Activated naive CD4-positive, alpha-beta T cell treated with Interleukin-2 at 50 U/mL for 16 hours (primary cell): ENCODE data around the gene IL1F10.

ENCODE experiments used
- DNase-seq: peaks from one replicate; pipeline ENCODE4 v3.0.0-alpha.2; 2020

IL1F10 gene

GRCh38 chr2:113060396-113060795 is 7.4 kb upstream of the IL1F10 start:
- DNase-seq = no peak

- no peak for DNase-seq
Measured at GRCh38 chr2:113060796-113061195, 7.0 kb upstream of the IL1F10 start.

- DNase-seq = no peak
Measured at GRCh38 chr2:113061241-113061640, 6.5 kb upstream of the IL1F10 start.

GRCh38 chr2:113061896-113062770 is 5.6 kb upstream of the IL1F10 start:
- DNase-seq = no peak

GRCh38 chr2:113064281-113064680 is 3.5 kb upstream of the IL1F10 start:
- no peak for DNase-seq

GRCh38 chr2:113064898-113065297 is 2.9 kb upstream of the IL1F10 start:
- no peak for DNase-seq

- no peak for DNase-seq
Measured at GRCh38 chr2:113068249-113068648, 479 bp downstream of the IL1F10 start.

GRCh38 chr2:113068706-113069485 is 1.1 kb downstream of the IL1F10 start:
- no peak for DNase-seq

- no peak for DNase-seq
Measured at GRCh38 chr2:113069676-113070605, 2.2 kb downstream of the IL1F10 start.

GRCh38 chr2:113070606-113070975 is 2.8 kb downstream of the IL1F10 start:
- no peak for DNase-seq

GRCh38 chr2:113072584-113072983 is 4.8 kb downstream of the IL1F10 start:
- DNase-seq = no peak

GRCh38 chr2:113073325-113073834 is 5.6 kb downstream of the IL1F10 start:
- DNase-seq = no peak

- no peak for DNase-seq
Measured at GRCh38 chr2:113075030-113075429, 7.3 kb downstream of the IL1F10 start.

- DNase-seq = no peak
Measured at GRCh38 chr2:113075600-113075999, 7.8 kb downstream of the IL1F10 start.

- no peak for DNase-seq
Measured at GRCh38 chr2:113076954-113077669, 9.3 kb downstream of the IL1F10 start.

- DNase-seq = no peak
Measured at GRCh38 chr2:113077921-113078320, 10.2 kb downstream of the IL1F10 start.

GRCh38 chr2:113078350-113078839 is 10.6 kb downstream of the IL1F10 start:
- DNase-seq = no peak

GRCh38 chr2:113079131-113079530 is 11.4 kb downstream of the IL1F10 start:
- no peak for DNase-seq

- peak; percentile 52 for DNase-seq
Measured at GRCh38 chr2:113080134-113080533, 12.4 kb downstream of the IL1F10 start.

GRCh38 chr2:113081488-113082210 is 13.9 kb downstream of the IL1F10 start:
- DNase-seq = no peak

- DNase-seq = no peak
Measured at GRCh38 chr2:113083296-113083695, 15.5 kb downstream of the IL1F10 start.
